ENCODE results near the gene CDC42BPB. TPM values are rescaled to one million over a fixed set of nuclear protein-coding genes. Genes with fewer than 3 reads are reported as not detected.

The CDC42BPB gene
- total RNA-seq, 2 experiments from 2014 or later: 6.6 to 7.6 TPM

GRCh38 chr14:102892651-102893050 lies 164.7 kb downstream of the CDC42BPB start:
- Histone ChIP-seq H3K9me3 (ENCODE audit: control insufficient read depth in 1 of 2, insufficient read depth in 1 of 2, low read length in 2 of 2) (no peaks in the 10 kb centered on the region), H3K4me1 (ENCODE audit: insufficient read depth, low read length) (no peaks in the 10 kb centered on the region), H3K4me3 (ENCODE audit: low read length) (no peak overlapping the region), H3K27ac (ENCODE audit: low read depth in 1 of 2, low read length in 2 of 2) (no peak overlapping the region), H3K27me3 (ENCODE audit: control insufficient read depth in 1 of 2, insufficient read depth in 2 of 2, low read length in 2 of 2) (no peaks in the 10 kb centered on the region), H3K36me3 (ENCODE audit: insufficient read depth, low read length) (peaks cover 73% of the 10 kb centered on the region)
- no peak overlapping the region for H3K4me3 Mint-ChIP-seq
- no peaks in the 10 kb centered on the region for H3K27me3 Mint-ChIP-seq
- TF ChIP-seq CTCF (IDR thresholded peaks at IDR 0.05): no peak
- ChIA-PET CTCF (no interaction called here), POLR2A (no interaction called here)
- no peaks in the 10 kb centered on the region for H3K4me1 Mint-ChIP-seq (ENCODE audit: low read depth)
- no peak overlapping the region for H3K27ac Mint-ChIP-seq
- DNase-seq: no peak
- peaks cover 79% of the 10 kb centered on the region for H3K36me3 Mint-ChIP-seq (ENCODE audit: low read depth)
- no peaks in the 10 kb centered on the region for H3K9me3 Mint-ChIP-seq
- intact Hi-C loops (cut with DNase I, micrococcal nuclease): no loop called here
- no peak for ATAC-seq (ENCODE audit: poor library complexity)

- intact Hi-C loops (cut with DNase I, micrococcal nuclease): no loop called here
- no peak for TF ChIP-seq CTCF (IDR thresholded peaks at IDR 0.05)
- Histone ChIP-seq H3K27ac (ENCODE audit: low read depth in 1 of 2, low read length in 2 of 2) (no peak overlapping the region), H3K4me3 (ENCODE audit: low read length) (no peak overlapping the region), H3K9me3 (ENCODE audit: control insufficient read depth in 1 of 2, insufficient read depth in 1 of 2, low read length in 2 of 2) (no peaks in the 10 kb centered on the region), H3K36me3 (ENCODE audit: insufficient read depth, low read length) (peaks cover 68% of the 10 kb centered on the region), H3K4me1 (ENCODE audit: insufficient read depth, low read length) (no peaks in the 10 kb centered on the region), H3K27me3 (ENCODE audit: control insufficient read depth in 1 of 2, insufficient read depth in 2 of 2, low read length in 2 of 2) (no peaks in the 10 kb centered on the region)
- DNase-seq (no peak), ATAC-seq (ENCODE audit: poor library complexity) (no peak)
- H3K27me3 Mint-ChIP-seq: no peaks in the 10 kb centered on the region
- POLR2A ChIA-PET: no interaction called here
- no peak overlapping the region for H3K27ac Mint-ChIP-seq
- CTCF ChIA-PET: no interaction called here
- no peak overlapping the region for H3K4me3 Mint-ChIP-seq
- H3K4me1 Mint-ChIP-seq (ENCODE audit: low read depth): no peaks in the 10 kb centered on the region
- peaks cover 87% of the 10 kb centered on the region for H3K36me3 Mint-ChIP-seq (ENCODE audit: low read depth)
- H3K9me3 Mint-ChIP-seq: no peaks in the 10 kb centered on the region
These were observed 165.8 kb downstream of the CDC42BPB start for GRCh38 chr14:102891556-102891955.

GRCh38 chr14:102891111-102891510 lies 166.2 kb downstream of the CDC42BPB start:
- no peak overlapping the region for H3K4me3 Mint-ChIP-seq
- Histone ChIP-seq H3K27ac (ENCODE audit: low read depth in 1 of 2, low read length in 2 of 2) (no peak overlapping the region), H3K9me3 (ENCODE audit: control insufficient read depth in 1 of 2, insufficient read depth in 1 of 2, low read length in 2 of 2) (no peaks in the 10 kb centered on the region), H3K36me3 (ENCODE audit: insufficient read depth, low read length) (peaks cover 71% of the 10 kb centered on the region), H3K27me3 (ENCODE audit: control insufficient read depth in 1 of 2, insufficient read depth in 2 of 2, low read length in 2 of 2) (no peaks in the 10 kb centered on the region), H3K4me1 (ENCODE audit: insufficient read depth, low read length) (no peaks in the 10 kb centered on the region), H3K4me3 (ENCODE audit: low read length) (no peak overlapping the region)
- TF ChIP-seq CTCF (IDR thresholded peaks at IDR 0.05): no peak
- no peaks in the 10 kb centered on the region for H3K4me1 Mint-ChIP-seq (ENCODE audit: low read depth)
- POLR2A ChIA-PET: no interaction called here
- no peaks in the 10 kb centered on the region for H3K9me3 Mint-ChIP-seq
- intact Hi-C loops (cut with DNase I, micrococcal nuclease): no loop called here
- no peak for DNase-seq
- no peak overlapping the region for H3K27ac Mint-ChIP-seq
- no peak for ATAC-seq (ENCODE audit: poor library complexity)
- H3K27me3 Mint-ChIP-seq: no peaks in the 10 kb centered on the region
- CTCF ChIA-PET: no interaction called here
- peaks cover 87% of the 10 kb centered on the region for H3K36me3 Mint-ChIP-seq (ENCODE audit: low read depth)
